K562 (cell line): ENCODE results near the gene LPAR3. TPM values are rescaled to one million over a fixed set of nuclear protein-coding genes. Genes with fewer than 3 reads are reported as not detected.

ENCODE experiments used
- ATAC-seq: fragments of 200-7000 bp; cut with Tn5 transposase; 3 replicates; pipeline ENCODE4 v1.9.1; 2020; ENCODE audit warnings: moderate library complexity
- BruUV-seq: library from RNA; stranded (reverse); fragments of 400-500 nt; replicated peaks from 2 replicates; lab custom pipeline; 2021; lab: Mats Ljungman, UMichigan
- CTCF ChIA-PET: fragments of 300-600 bp; formaldehyde crosslinking; extraction: SDS; loops from one replicate; lab custom pipeline; 2021; ENCODE audit warnings: low intra/inter-chr PET ratio; lab: Yijun Ruan, JAX
- POLR2A ChIA-PET: fragments of 300-600, 350-650 bp; sonication (Branson Sonifier 250); formaldehyde crosslinking; extraction: SDS; loops from one replicate; lab custom pipeline; 2021; ENCODE audit warnings: antibody characterized with exemption, inconsistent platforms; lab: Yijun Ruan, JAX
- DNase-seq, 4 experiments: peaks; one replicate each; pipeline versions ENCODE4 v3.0.0 to v3.0.0-alpha.2; 2011 to 2018; ENCODE audit warnings: low spot score in 3 of 4, mixed read lengths in 3 of 4; ENCODE audit errors: extremely low read depth in 1 of 4
- FAIRE-seq: peaks from 2 replicates; lab custom pipeline; 2011; peaks lifted over from hg19 to GRCh38; lab: Jason Lieb, UNC
- H2AFZ ChIP-seq: 2 replicates; pipeline ENCODE4 v1.6.0; 2011; ENCODE audit warnings: low read depth, low read length, control low read depth, inconsistent platforms
- H3K27ac ChIP-seq: fragments of 200-600 bp; 3 replicates; pipeline ENCODE4 v1.8.0; 2011; ENCODE audit warnings: low read depth, mild to moderate bottlenecking, control low read depth, inconsistent platforms, low read length, moderate library complexity, mixed read lengths; ENCODE audit errors: extremely low read depth
- H3K27me3 ChIP-seq, 2 experiments: fragments of 300-600 bp in 1 of 2; 2 replicates in 1 of 2; 3 replicates in 1 of 2; pipeline versions ENCODE4 v1.6.0 to v1.8.0; 2011; ENCODE audit warnings: inconsistent platforms in 2 of 2, low read length in 2 of 2, mild to moderate bottlenecking in 1 of 2, mixed read lengths in 1 of 2, moderate library complexity in 1 of 2; ENCODE audit not compliant: control insufficient read depth in 2 of 2, insufficient read depth in 2 of 2
- H3K36me3 ChIP-seq: fragments of 300-600 bp; 3 replicates; pipeline ENCODE4 v1.8.0; 2011; ENCODE audit warnings: mild to moderate bottlenecking, low read length, inconsistent platforms; ENCODE audit not compliant: control insufficient read depth, insufficient read depth
- H3K4me1 ChIP-seq, 2 experiments: fragments of 200-600 bp in 1 of 2; replicated peaks in 1 of 2; 2 replicates in 1 of 2; 3 replicates in 1 of 2; pipeline versions ENCODE4 v1.5.1 to v1.8.0; 2011; ENCODE audit warnings: inconsistent platforms in 2 of 2, low read length in 2 of 2, mild to moderate bottlenecking in 1 of 2, mixed read lengths in 1 of 2, moderate library complexity in 1 of 2; ENCODE audit not compliant: control insufficient read depth in 2 of 2, insufficient read depth in 2 of 2
- H3K4me2 ChIP-seq: 2 replicates; pipeline ENCODE4 v1.6.1; 2011; ENCODE audit warnings: low read length, control low read depth, inconsistent platforms, mixed read lengths; ENCODE audit not compliant: insufficient read depth
- H3K4me3 ChIP-seq: fragments of 200-600 bp; sonication (generic), shearing (Covaris generic); 2 replicates; pipeline ENCODE4 v1.5.1; 2016; ENCODE audit warnings: control low read depth, inconsistent platforms
- H3K79me2 ChIP-seq: fragments of 200-600 bp; 3 replicates; pipeline ENCODE4 v1.8.0; 2011; ENCODE audit warnings: low read length, inconsistent platforms; ENCODE audit not compliant: control insufficient read depth, insufficient read depth
- H3K9ac ChIP-seq, 2 experiments: 2 replicates each; pipeline versions ENCODE4 v1.6.0 to v1.6.1; 2011; ENCODE audit warnings: low read depth in 2 of 2, low read length in 2 of 2, control low read depth in 1 of 2, inconsistent platforms in 1 of 2, mild to moderate bottlenecking in 1 of 2, mixed read lengths in 1 of 2; ENCODE audit not compliant: insufficient read depth in 1 of 2
- H3K9me1 ChIP-seq: one replicate; pipeline ENCODE4 v1.6.0; 2011; ENCODE audit warnings: inconsistent platforms, mild to moderate bottlenecking, low read length, moderate library complexity; ENCODE audit not compliant: control insufficient read depth, insufficient read depth
- H3K9me3 ChIP-seq: replicated peaks from 2 replicates; pipeline ENCODE4 v1.5.1; 2011; ENCODE audit warnings: low read depth, low read length, inconsistent platforms; ENCODE audit not compliant: control insufficient read depth, insufficient read depth
- H4K20me1 ChIP-seq: replicated peaks from 2 replicates; pipeline ENCODE4 v1.6.1; 2011; ENCODE audit warnings: low read length, inconsistent platforms, mixed read lengths; ENCODE audit not compliant: control insufficient read depth, insufficient read depth
- SIX5 ChIP-seq, 2 experiments: IDR thresholded peaks; 2 replicates each; pipeline ENCODE4 v1.6.1; 2011; ENCODE audit warnings: low read length in 2 of 2, borderline replicate concordance in 1 of 2, low read depth in 1 of 2, mild to moderate bottlenecking in 1 of 2, moderate library complexity in 1 of 2; ENCODE audit not compliant: insufficient read depth in 1 of 2
- WGBS: fragments of 100-300 bp; shearing (Covaris generic); methylation state at CpG from one replicate; pipeline ENCODE4 v1.1.6; 2016; ENCODE audit warnings: low coverage, mixed read lengths; ENCODE audit not compliant: insufficient coverage; ENCODE audit errors: missing lambda C conversion rate; 5-methylcytosine and 5-hydroxymethylcytosine counted together
- in situ Hi-C: fragments of 300-500 bp; cut with MboI; formaldehyde crosslinking; loops from 4 replicates; pipeline ENCODE4 v1.15.0; 2018; ENCODE audit warnings: inconsistent platforms, mixed read lengths
- intact Hi-C: fragments of 100-400 bp; cut with micrococcal nuclease; formaldehyde crosslinking; loops from 2 replicates; pipeline ENCODE4 v1.14.2; 2022
- polyA plus RNA-seq, 8 experiments: library from polyadenylated mRNA; depleted of rRNA in 4 of 8; stranded (reverse) in 5 of 8; unstranded in 3 of 8; fragments of >200 nt; fragmentation: Nextera tagmentation in 2 of 8; fragmentation: Illumina TruSeq in 1 of 8; extraction: Ambion mirVana in 2 of 8; extraction: Trizol in 1 of 8; gene quantifications; 2 replicates each; pipeline versions ENCODE4 v1.2.1 to v1.2.3, GENCODE V29; 2011 to 2014; ENCODE audit warnings: inconsistent platforms in 1 of 8, missing spikeins in 1 of 8
- total RNA-seq, 7 experiments: library from RNA; depleted of rRNA in 6 of 7; stranded (reverse); fragments of >200 nt in 6 of 7; fragmentation: Illumina TruSeq in 2 of 7; extraction: Trizol in 2 of 7; gene quantifications; 2 replicates each; pipeline versions ENCODE4 v1.2.1 to v1.2.3, GENCODE V29; 2011 to 2021; ENCODE audit warnings: low replicate concordance in 1 of 7
- TF ChIP-seq, protein P1 (sequence below), 2 experiments: fragments of 450-650 bp in 1 of 2; sonication (generic) in 1 of 2; formaldehyde crosslinking; conservative IDR thresholded peaks; 2 replicates each; pipeline versions ENCODE4 v1.4.0 to v1.8.1; 2020 to 2022; ENCODE audit warnings: mild to moderate bottlenecking in 1 of 2, missing genetic modification reagents in 1 of 2

LPAR3 gene
- total and polyA plus RNA-seq, 9 of the 15 experiments (the other 6 are each of a cell fraction or from before 2014, with no cell fraction given) = 0.11 TPM; not detected in 8

- no peak overlapping the region for H3K27ac ChIP-seq
- H3K79me2 ChIP-seq = no peaks in the 10 kb centered on the region
- DNase-seq (no peak), FAIRE-seq (no peak), ATAC-seq (no peak)
- TF ChIP-seq, protein P1, sequence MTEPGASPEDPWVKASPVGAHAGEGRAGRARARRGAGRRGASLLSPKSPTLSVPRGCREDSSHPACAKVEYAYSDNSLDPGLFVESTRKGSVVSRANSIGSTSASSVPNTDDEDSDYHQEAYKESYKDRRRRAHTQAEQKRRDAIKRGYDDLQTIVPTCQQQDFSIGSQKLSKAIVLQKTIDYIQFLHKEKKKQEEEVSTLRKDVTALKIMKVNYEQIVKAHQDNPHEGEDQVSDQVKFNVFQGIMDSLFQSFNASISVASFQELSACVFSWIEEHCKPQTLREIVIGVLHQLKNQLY (CRISPR knock-in tag; conservative IDR thresholded peaks at IDR 0.05) = no peak
- TF ChIP-seq SIX5 (IDR thresholded peaks at IDR 0.05; ENCODE audit: borderline replicate concordance in 1 of 2, insufficient read depth in 1 of 2, low read depth in 1 of 2, low read length in 2 of 2) = no peak
- BruUV-seq = no TSS peak
- no peaks in the 10 kb centered on the region for H3K9me1 ChIP-seq
- no peak overlapping the region for H3K4me2 ChIP-seq
- ChIA-PET CTCF (no interaction called here), POLR2A (interaction anchor here (0.7 kb wide), 1 partner anchor 9 kb away, joined by 3 read pairs; no protein-coding TSS in a partner anchor)
- intact Hi-C loops (no loop called here), in situ Hi-C loops (no loop called here)
- no peak overlapping the region for H2AFZ ChIP-seq
- no peaks in the 10 kb centered on the region for H4K20me1 ChIP-seq
- peaks cover 0 to 3% of the 10 kb centered on the region in 2 experiments; a peak in 2 of 5 replicates for H3K27me3 ChIP-seq
- H3K4me1 ChIP-seq = no peaks in the 10 kb centered on the region; a peak in 1 of 5 replicates
- H3K36me3 ChIP-seq = no peaks in the 10 kb centered on the region
- H3K4me3 ChIP-seq = no peak overlapping the region
- WGBS = 6% methylated on average over 2 of the region's 2 CpGs
- H3K9ac ChIP-seq = no peak overlapping the region
- H3K9me3 ChIP-seq = no peaks in the 10 kb centered on the region
Measured at GRCh38 chr1:84856726-84857270, 36.2 kb downstream of the LPAR3 start.
